ENCODE data around the gene ELF4. TPM values are rescaled to one million over a fixed set of nuclear protein-coding genes. Genes with fewer than 3 reads are reported as not detected.

The ELF4 gene
- total RNA-seq, 1 donor = 25.0 TPM

GRCh38 chrX:130100180-130100579 is 10.1 kb downstream of the ELF4 start:
- Histone ChIP-seq H4K20me1 (ENCODE audit: insufficient read depth, low read length) (peaks cover 20% of the 10 kb centered on the region), H3K27me3 (ENCODE audit: insufficient read depth, low read length) (no peaks in the 10 kb centered on the region), H3K4me3 (ENCODE audit: insufficient read depth, low read length) (no peak overlapping the region), H2AFZ (ENCODE audit: low read length) (no peak overlapping the region), H3K9me3 (ENCODE audit: low read depth, low read length) (no peaks in the 10 kb centered on the region), H3K27ac (ENCODE audit: low read depth, low read length) (peak overlapping the region; percentile 84), H3K4me1 (ENCODE audit: insufficient read depth, low read length) (peaks cover 25% of the 10 kb centered on the region), H3K4me2 (ENCODE audit: insufficient read depth, low read length) (peak overlapping the region; percentile 44), H3K79me2 (ENCODE audit: insufficient read depth, low read length) (peaks cover 70% of the 10 kb centered on the region), H3K36me3 (ENCODE audit: insufficient read depth, low read length) (no peaks in the 10 kb centered on the region)
- DNase-seq (ENCODE audit: insufficient read length, low spot score, missing footprints) = peak; percentile 94
- no peak for TF ChIP-seq CTCF (IDR thresholded peaks at IDR 0.05; ENCODE audit: extremely low read depth, low read depth, low read length)

GRCh38 chrX:130098210-130098552 is 12.1 kb downstream of the ELF4 start:
- Histone ChIP-seq H3K4me3 (ENCODE audit: insufficient read depth, low read length) (no peak overlapping the region), H3K27me3 (ENCODE audit: insufficient read depth, low read length) (no peaks in the 10 kb centered on the region), H2AFZ (ENCODE audit: low read length) (no peak overlapping the region), H3K4me1 (ENCODE audit: insufficient read depth, low read length) (peaks cover 20% of the 10 kb centered on the region), H3K9me3 (ENCODE audit: low read depth, low read length) (no peaks in the 10 kb centered on the region), H3K4me2 (ENCODE audit: insufficient read depth, low read length) (no peak overlapping the region), H3K36me3 (ENCODE audit: insufficient read depth, low read length) (no peaks in the 10 kb centered on the region), H3K79me2 (ENCODE audit: insufficient read depth, low read length) (peaks cover 68% of the 10 kb centered on the region), H3K27ac (ENCODE audit: low read depth, low read length) (no peak overlapping the region), H4K20me1 (ENCODE audit: insufficient read depth, low read length) (peaks cover 8% of the 10 kb centered on the region)
- DNase-seq (ENCODE audit: insufficient read length, low spot score, missing footprints) = no peak
- no peak for TF ChIP-seq CTCF (IDR thresholded peaks at IDR 0.05; ENCODE audit: extremely low read depth, low read depth, low read length)

GRCh38 chrX:130097507-130098209 is 12.6 kb downstream of the ELF4 start:
- H2AFZ ChIP-seq (ENCODE audit: low read length) = no peak overlapping the region
- no peak for TF ChIP-seq CTCF (IDR thresholded peaks at IDR 0.05; ENCODE audit: extremely low read depth, low read depth, low read length)
- H3K4me3 ChIP-seq (ENCODE audit: insufficient read depth, low read length) = no peak overlapping the region
- H3K27ac ChIP-seq (ENCODE audit: low read depth, low read length) = no peak overlapping the region
- no peaks in the 10 kb centered on the region for H3K27me3 ChIP-seq (ENCODE audit: insufficient read depth, low read length)
- H3K9me3 ChIP-seq (ENCODE audit: low read depth, low read length) = no peaks in the 10 kb centered on the region
- no peaks in the 10 kb centered on the region for H3K36me3 ChIP-seq (ENCODE audit: insufficient read depth, low read length)
- DNase-seq (ENCODE audit: insufficient read length, low spot score, missing footprints) = peak; percentile 78
- no peak overlapping the region for H3K4me2 ChIP-seq (ENCODE audit: insufficient read depth, low read length)
- H3K79me2 ChIP-seq (ENCODE audit: insufficient read depth, low read length) = peaks cover 68% of the 10 kb centered on the region
- H3K4me1 ChIP-seq (ENCODE audit: insufficient read depth, low read length) = peaks cover 20% of the 10 kb centered on the region
- H4K20me1 ChIP-seq (ENCODE audit: insufficient read depth, low read length) = peaks cover 8% of the 10 kb centered on the region

GRCh38 chrX:130095249-130096030 is 14.9 kb downstream of the ELF4 start:
- H2AFZ ChIP-seq (ENCODE audit: low read length) = no peak overlapping the region
- no peak overlapping the region for H3K27ac ChIP-seq (ENCODE audit: low read depth, low read length)
- H3K79me2 ChIP-seq (ENCODE audit: insufficient read depth, low read length) = peaks cover 74% of the 10 kb centered on the region
- peaks cover 14% of the 10 kb centered on the region for H3K4me1 ChIP-seq (ENCODE audit: insufficient read depth, low read length)
- H3K36me3 ChIP-seq (ENCODE audit: insufficient read depth, low read length) = no peaks in the 10 kb centered on the region
- no peak overlapping the region for H3K4me3 ChIP-seq (ENCODE audit: insufficient read depth, low read length)
- no peaks in the 10 kb centered on the region for H3K27me3 ChIP-seq (ENCODE audit: insufficient read depth, low read length)
- H4K20me1 ChIP-seq (ENCODE audit: insufficient read depth, low read length) = peaks cover 13% of the 10 kb centered on the region
- DNase-seq (ENCODE audit: insufficient read length, low spot score, missing footprints) = peak; percentile 60
- no peak for TF ChIP-seq CTCF (IDR thresholded peaks at IDR 0.05; ENCODE audit: extremely low read depth, low read depth, low read length)
- H3K9me3 ChIP-seq (ENCODE audit: low read depth, low read length) = no peaks in the 10 kb centered on the region
- no peak overlapping the region for H3K4me2 ChIP-seq (ENCODE audit: insufficient read depth, low read length)
